ES-I3 (cell line): ENCODE results near the gene FILIP1.
"Not testable (repeated sequence)": the region's sequence is repeated elsewhere in the genome, so short reads cannot be mapped to it uniquely, and the experiment has no call there.

ENCODE experiments used
- H3K36me3 ChIP-seq: 2 replicates; pipeline ENCODE4 v1.6.1; 2013; ENCODE audit warnings: mild to moderate bottlenecking, low read length, control low read depth, moderate library complexity; ENCODE audit not compliant: insufficient read depth
- H3K4me1 ChIP-seq: 2 replicates; pipeline ENCODE4 v1.6.1; 2013; ENCODE audit warnings: mild to moderate bottlenecking, control low read depth, low read length; ENCODE audit not compliant: insufficient read depth
- H3K9ac ChIP-seq: 2 replicates; pipeline ENCODE4 v1.6.1; 2013; ENCODE audit warnings: low read depth, mild to moderate bottlenecking, low read length, moderate library complexity
- H3K9me3 ChIP-seq: 2 replicates; pipeline ENCODE4 v1.6.1; 2013; ENCODE audit warnings: mild to moderate bottlenecking, low read length, moderate library complexity; ENCODE audit not compliant: control insufficient read depth, insufficient read depth

Gene FILIP1

DNA sequence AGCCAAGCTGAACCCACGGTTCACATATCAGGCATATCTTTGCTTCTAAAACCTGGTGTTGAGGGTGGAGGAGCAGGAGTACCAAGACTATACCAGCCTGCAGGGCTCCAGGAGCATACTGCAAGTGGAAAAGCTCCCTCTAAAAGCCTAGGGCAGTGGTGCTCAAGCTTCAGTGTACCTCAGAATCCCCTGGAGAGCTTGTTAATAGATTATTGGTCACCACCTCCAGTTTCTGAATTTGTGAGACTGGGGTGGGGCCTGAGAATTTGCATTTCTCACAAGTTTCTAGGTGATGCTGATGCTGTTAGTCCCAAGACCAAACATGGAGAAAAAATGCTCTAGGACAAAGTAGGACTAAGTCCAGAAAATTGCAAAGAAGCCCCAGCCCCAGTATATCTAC, 65.4 kb downstream of the FILIP1 start:
- no peaks in the 10 kb centered on the region for H3K9me3 ChIP-seq
- H3K36me3 ChIP-seq = no peaks in the 10 kb centered on the region
- no peak overlapping the region for H3K9ac ChIP-seq
- H3K4me1 ChIP-seq = no peaks in the 10 kb centered on the region

DNA sequence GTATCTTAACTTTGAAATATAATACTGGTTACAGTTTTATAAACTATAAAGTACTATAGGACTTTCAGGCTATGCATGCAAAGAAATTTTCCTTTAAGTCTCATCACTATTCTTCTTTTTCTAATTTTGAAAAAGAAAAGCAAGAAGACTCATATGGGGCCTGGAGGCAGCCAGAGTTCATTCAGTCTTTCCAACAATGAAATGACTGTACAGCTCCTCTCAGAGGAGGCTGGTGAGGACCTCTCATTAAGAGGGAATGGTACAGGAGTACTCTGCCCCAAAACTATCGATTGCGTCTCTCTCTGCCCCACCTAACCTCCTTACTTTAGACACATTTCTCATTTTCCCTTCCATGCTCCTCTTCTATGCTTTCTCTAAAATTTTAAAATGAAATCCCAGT, 66.3 kb downstream of the FILIP1 start:
- Histone ChIP-seq H3K9ac (no peak overlapping the region), H3K4me1 (no peaks in the 10 kb centered on the region), H3K36me3 (no peaks in the 10 kb centered on the region), H3K9me3 (no peaks in the 10 kb centered on the region)

DNA sequence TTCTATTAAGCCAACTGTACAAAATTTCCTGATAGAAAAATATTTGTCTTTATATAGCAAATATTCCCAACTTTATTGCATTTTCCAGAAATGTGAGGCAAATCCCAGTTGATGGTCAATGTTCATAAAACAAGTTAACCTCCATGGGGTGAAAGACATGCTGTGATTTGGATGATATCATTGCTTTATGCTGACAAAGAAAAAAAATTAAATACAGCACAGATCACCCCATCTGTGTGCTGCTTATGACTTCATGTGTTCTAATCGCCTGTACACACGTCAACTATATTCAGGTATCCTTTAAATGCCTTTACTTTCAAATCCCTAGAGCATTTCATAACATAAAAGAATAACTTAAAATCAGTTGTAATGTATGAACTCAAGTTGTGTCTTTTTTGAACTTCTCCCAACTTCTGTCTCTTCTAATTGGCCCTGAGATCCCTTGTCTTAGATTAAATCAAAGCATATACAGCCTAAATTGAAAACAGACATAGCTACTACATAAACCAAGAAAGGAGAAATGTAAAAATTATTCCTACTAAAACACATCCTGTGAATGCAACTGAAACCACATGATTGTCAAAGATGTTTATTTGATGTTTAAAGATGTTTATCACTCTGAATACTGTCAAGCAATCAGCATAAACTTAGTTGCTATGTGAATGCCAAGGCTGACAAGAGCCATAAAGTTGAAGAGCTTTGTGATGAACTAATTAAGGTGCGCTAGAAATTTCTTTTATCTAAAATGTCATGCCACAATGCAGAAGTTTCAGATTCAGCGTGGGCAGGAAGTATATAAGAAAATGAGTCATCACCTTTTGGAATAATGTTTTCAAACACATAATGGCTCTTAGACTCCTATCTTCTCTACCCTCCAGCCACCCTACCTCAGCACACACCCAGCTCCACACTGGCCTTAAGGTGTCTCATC, 68.7 kb downstream of the FILIP1 start:
- Histone ChIP-seq H3K4me1 (no peaks in the 10 kb centered on the region), H3K9ac (no peak overlapping the region), H3K9me3 (no peaks in the 10 kb centered on the region), H3K36me3 (no peaks in the 10 kb centered on the region)

DNA sequence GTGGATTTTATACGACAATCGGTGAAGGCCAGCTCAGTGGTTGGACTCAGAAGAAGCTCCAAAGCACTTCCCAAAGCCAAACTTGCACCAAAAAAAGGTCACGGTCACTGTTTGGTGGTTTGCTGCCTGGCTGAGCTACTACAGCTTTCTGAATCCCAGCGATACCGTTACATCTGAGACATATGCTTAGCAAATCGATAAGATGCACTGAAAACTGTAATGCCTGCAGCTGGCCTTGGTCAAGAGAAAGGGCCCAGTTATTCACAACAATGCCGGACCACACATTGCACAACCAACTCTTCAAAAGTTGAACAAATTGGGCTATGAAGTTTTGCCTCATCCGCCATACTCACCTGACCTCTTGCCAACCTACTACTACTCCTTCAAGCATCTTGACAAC, 70.2 kb downstream of the FILIP1 start:
- H3K36me3 ChIP-seq = no peaks in the 10 kb centered on the region
- no peak overlapping the region for H3K9ac ChIP-seq
- H3K4me1 ChIP-seq = no peaks in the 10 kb centered on the region
- no peaks in the 10 kb centered on the region for H3K9me3 ChIP-seq

DNA sequence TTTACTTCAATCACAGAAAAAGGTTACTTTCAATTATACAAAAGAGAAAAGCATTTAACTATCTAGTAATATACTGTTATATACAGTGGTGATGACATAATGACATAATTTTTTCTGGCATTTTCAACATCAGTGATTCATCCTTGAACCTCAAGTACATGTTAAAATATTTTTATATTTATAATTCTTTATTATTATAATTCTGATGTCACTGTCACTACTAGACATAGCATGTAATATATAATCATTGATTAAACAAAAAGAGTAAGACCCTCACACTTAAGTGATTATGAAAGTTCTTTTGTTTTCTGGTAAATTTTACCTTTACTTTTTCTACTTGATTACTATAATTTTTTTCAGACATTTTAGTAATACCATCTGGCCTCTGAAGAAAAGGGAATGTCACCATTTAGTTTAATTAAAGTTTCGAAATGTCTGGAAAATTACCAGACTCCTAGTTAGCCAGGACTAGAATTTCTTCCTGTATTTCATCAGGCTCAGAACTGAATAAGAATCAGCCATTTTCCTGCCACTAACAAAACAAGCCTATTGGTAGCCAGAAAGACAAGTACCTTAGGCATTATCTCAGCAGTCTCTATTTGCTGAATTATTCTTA, 71.5 kb downstream of the FILIP1 start:
- Histone ChIP-seq H3K36me3 (no peaks in the 10 kb centered on the region), H3K9ac (no peak overlapping the region), H3K9me3 (no peaks in the 10 kb centered on the region), H3K4me1 (no peaks in the 10 kb centered on the region)

DNA sequence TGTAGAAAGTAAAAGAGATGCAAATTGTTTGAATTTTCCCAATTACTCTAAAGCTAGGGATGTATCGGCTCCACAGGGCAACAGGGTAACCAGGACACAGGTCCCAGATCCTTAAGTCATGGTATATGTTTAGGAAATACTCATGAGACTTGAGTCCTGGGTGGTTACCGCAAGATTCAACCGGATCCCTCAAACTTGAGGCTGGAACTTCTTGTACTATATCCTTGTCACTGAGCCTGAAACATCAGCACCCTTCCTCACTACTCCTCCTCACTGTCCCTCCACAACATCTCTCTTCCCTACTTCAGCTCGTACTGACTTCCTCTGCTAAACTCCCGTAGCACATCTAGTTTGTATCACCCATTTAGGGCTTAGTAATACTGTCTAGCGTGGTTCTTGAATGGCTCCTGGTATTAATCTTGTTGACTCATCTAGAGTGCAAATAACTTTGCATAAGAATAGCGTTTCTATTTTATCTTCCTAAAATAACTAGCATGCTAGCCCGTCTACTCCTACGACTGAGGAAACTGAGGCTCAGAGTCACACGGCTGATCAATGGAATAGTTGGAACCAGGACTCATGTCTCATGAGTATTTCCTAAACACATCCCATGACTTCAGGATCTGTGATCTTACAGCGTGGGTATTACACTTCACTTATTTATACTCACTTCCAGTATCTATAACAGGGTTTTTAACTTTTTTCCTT, 72.1 kb downstream of the FILIP1 start:
- H3K36me3 ChIP-seq = no peaks in the 10 kb centered on the region
- H3K4me1 ChIP-seq = no peaks in the 10 kb centered on the region
- H3K9me3 ChIP-seq = no peaks in the 10 kb centered on the region
- no peak overlapping the region for H3K9ac ChIP-seq

DNA sequence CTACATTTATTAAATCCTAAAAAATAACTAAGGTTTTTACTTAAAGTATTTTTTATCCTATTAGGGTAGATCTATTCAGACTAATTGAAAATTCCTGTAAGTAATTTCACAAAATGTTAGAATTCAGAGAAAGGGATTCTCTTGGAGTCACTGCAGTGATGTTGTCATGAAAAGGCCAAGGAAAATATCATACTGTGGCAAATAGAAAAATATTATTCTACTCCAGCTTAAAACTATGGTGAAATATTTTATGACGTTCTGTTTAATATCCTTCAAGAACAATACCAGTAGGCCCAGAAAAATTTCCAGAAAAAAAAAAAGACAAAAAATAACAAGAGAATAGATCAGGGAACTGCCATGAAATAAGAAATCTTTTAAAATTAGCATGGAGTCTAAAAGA, 73.6 kb downstream of the FILIP1 start:
- H3K9ac ChIP-seq = no peak overlapping the region
- no peaks in the 10 kb centered on the region for H3K36me3 ChIP-seq
- H3K4me1 ChIP-seq = no peaks in the 10 kb centered on the region
- H3K9me3 ChIP-seq = no peaks in the 10 kb centered on the region

DNA sequence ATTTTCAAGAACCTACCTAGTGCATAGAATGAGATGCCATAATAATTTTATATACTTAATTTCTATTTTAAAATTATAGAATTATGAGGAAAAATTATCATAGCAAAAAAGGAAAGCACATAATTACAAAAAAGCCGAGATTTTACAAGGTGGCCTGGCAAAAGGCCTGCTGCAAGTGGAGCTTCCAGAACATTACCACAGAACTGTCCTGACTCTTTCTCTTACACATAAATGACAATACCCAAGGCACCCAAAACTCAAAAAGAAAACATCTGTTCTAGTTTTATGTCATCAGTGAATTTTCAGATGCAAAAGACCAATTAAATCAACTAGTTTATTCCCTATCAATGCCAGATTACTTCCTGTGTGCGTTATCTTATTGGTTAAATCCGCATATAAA, 74.2 kb downstream of the FILIP1 start:
- H3K9ac ChIP-seq = no peak overlapping the region
- H3K36me3 ChIP-seq = no peaks in the 10 kb centered on the region
- no peaks in the 10 kb centered on the region for H3K4me1 ChIP-seq
- no peaks in the 10 kb centered on the region for H3K9me3 ChIP-seq

DNA sequence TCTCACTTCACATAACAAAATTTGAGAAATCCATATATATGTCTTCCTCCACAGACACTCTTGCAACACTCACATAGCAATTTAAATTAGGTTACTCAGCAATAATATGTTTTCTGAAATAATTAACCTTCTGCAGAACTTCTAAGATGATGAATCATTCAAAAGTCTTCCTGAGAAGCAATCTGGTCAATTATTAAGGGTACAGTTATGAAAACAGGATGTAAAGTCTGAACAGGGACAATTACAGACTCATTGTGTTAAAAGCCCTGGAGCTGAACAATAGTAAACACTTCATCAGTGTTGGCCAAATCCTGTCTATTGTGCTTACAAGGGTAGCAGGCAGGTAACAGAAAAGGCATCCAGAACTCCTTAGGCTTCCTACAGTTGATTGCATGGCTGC, 75.4 kb downstream of the FILIP1 start:
- Histone ChIP-seq H3K9ac (no peak overlapping the region), H3K36me3 (no peaks in the 10 kb centered on the region), H3K9me3 (no peaks in the 10 kb centered on the region), H3K4me1 (0 out of 2 replicates have a peak, but pooled peaks cover 6% of the 10 kb centered on the region)

DNA sequence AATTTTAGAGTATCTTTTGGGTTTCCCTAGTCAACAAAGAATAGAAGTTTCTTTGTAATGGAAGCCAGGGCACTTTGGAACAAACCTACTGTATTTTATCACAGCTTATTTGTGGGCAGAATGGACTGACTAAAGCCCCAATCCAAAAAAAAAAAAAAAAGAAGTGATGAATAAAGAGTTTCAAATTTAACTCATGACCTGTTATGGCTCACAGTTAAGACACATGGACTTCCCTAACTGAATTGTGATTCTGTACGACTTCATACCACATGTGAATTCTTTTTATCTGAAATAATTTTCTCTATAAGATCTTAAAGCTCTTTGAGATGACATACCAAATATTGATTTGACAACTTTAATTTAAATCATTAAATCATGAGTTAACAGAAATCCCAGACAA, 77.2 kb downstream of the FILIP1 start:
- no peaks in the 10 kb centered on the region for H3K36me3 ChIP-seq
- no peak overlapping the region for H3K9ac ChIP-seq
- no peaks in the 10 kb centered on the region for H3K9me3 ChIP-seq
- H3K4me1 ChIP-seq = 0 out of 2 replicates have a peak, but pooled peaks cover 6% of the 10 kb centered on the region

DNA sequence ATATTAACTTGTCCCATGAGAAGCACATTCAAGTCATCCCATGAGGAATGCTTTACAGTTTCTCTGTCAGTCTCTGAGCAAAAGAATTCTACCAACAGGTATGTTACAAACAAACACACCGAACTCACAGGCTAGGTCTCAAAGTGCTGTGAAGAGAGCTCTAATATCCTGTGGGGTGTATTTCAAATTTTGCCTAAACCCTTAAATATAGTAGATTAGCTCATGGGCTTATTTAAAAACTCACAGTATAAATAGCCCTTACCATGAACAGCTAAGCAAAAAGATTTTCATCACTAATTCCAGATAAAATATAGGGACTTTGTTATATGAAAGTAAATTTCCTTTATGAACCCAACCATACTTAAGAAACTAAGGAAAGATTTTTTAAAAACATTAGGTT, 77.8 kb downstream of the FILIP1 start:
- Histone ChIP-seq H3K9ac (no peak overlapping the region), H3K9me3 (no peaks in the 10 kb centered on the region), H3K4me1 (0 out of 2 replicates have a peak, but pooled peaks cover 6% of the 10 kb centered on the region), H3K36me3 (no peaks in the 10 kb centered on the region)

DNA sequence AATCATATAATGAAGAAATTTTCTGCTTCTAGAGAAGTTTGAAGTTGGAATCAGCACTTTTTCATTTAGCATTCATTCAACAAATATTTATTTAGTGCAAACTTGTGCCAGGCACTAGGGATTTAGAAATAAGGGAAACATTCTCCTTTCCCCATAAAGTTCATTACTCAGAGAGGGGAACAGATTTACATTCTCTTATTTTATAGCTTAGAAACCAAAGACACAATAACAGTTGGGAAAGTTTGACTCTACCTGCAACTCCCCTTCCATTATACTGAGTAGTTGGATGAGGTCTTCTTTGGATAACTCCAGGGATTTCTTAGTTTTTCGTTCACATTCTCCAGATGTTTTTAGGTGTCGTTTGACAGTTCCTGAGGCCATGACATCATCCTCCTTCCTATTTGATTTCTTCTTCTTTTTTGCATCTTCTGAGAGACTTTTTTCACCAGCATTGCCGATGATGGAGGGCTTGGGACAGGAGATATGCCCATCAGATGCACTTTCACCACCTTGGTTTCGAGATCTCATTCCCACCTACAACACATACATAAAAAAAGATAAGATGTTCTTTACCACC, 79.1 kb downstream of the FILIP1 start:
- Histone ChIP-seq H3K4me1 (0 out of 2 replicates have a peak, but pooled peaks cover 6% of the 10 kb centered on the region), H3K9me3 (no peaks in the 10 kb centered on the region)

DNA sequence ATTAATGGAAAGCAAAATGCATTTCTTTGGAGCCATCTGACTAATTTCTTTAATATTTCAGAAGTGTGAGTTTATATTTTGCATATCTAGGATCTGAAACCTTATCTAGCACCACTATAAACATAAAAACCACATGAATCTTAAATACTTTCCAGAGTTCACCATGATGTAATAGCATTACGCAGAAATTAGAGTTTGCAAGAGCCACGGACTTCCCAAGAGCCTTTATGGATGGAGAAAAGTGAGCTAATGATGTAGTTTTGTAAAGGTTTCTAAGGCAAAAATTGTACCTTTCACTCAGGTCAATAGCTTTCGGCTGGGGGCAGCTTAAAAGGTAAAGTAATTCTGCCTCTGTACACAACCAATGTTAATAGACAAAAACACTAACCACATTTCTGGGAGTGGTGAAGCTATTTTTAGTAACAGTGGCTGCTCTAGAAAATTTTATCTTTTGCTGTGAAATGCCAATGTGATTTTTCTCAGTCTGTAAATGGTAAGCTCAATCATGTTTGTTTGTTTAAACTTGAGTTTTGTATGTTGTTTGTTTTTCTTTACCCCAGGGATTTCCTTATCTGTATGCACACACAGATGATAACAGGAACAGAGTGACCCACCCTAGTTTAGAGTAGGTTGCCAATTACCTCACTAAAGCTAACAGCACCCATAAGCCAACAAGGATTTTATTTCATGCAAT, 80.5 kb downstream of the FILIP1 start:
- Histone ChIP-seq H3K4me1 (0 out of 2 replicates have a peak, but pooled peaks cover 6% of the 10 kb centered on the region), H3K9me3 (no peaks in the 10 kb centered on the region), H3K36me3 (no peaks in the 10 kb centered on the region), H3K9ac (no peak overlapping the region)

More for the DNA sequence above, 79.1 kb downstream of the FILIP1 start:
- Histone ChIP-seq H3K9ac (no peak overlapping the region), H3K36me3 (no peaks in the 10 kb centered on the region)

DNA sequence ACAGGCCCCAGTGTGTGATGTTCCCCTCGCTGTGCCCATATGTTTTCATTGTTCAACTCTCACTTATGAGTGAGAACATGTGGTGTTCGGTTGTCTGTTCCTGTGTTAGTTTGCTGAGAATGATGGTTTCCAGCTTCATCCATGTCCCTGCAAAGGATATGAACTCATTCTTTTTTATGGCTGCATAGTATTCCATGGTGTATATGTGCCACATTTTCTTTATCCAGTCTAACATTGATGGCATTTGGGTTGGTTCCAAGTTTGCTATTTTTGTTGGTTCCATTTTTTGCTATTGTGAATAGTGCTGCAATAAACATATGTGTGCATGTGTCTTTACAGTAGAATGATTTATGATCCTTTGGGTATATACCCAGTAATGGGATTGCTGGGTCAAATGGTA, 83.0 kb downstream of the FILIP1 start:
- H3K36me3 ChIP-seq, H3K9ac ChIP-seq, H3K4me1 ChIP-seq, H3K9me3 ChIP-seq: not testable (repeated sequence)
